GOT3 (cell line): ENCODE results near the gene BNIPL.
A peak's percentile ranks its signal among the peaks of the same experiment; 100 is the strongest.

Experiments
- DNase-seq: peaks from one replicate; lab custom pipeline; 2025; ENCODE audit warnings: mixed read lengths; lab: John Stamatoyannopoulos, UW

The BNIPL gene

DNA sequence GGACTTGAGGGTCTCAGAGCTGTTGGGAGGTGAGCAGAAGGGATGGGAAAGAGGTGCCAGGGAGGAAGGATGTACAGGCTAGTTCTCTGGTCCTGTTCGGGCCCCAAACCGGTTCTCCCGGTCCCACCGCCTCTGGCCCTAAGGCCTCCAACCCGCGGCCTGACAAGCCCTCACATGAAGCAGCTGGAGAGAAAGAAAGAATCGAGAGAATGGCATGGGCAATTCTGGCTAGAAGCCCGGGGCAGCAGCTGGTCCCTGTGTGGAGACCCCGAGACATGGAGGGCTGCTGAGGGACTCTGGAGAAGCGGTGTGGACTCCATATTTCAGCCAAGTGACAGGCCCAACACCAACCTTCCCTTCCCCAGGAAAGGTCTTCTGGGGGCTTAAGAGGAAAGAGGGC, 22.3 kb downstream of the BNIPL start:
- no peak for DNase-seq

DNA sequence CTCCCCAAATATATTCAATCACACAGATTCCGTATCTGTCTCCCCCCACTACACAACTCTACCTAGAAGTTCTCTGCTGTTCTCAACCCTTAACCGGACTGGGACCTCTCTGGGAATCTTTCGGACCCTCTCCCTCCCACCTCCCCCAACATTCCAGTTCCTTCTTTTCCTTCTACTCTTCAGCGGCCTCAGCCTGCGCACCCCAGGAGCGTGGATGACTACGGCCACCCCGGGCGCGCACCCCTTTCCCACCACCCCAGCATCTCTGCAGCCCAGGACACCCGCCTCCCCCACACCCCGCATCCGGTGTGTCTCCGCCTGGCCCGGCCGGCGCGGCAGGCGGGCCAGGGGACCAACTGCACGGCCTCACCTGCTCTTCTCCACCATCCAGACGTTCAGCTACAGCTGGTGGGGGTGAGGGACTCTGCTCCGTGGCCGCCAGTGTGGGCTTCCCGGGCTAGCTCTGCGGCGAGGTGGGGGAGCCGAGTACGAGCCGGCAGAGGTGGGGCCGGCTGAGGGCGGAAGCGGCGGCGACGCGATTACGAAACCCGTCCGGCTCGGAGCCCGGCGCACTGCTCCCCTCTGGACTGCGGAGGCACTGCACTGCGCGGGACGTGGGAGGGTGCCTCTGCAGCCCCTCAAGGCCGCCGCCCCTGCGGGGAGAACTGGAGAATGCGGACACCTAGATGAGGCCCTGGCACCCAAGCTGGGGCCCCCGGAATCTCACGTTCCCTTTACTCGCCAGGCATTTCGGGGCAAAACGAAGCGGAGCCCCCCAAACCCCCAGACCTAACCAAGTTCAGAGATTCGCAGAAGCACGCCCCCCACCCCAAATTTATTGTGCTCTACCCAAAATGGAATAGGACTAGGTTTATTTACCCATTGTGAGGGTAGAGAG, 23.0 kb downstream of the BNIPL start, which contains the start of gene CDC42SE1:
Gene CDC42SE1, minus strand, starts transcription at position 514 of the 898 bp plus-strand sequence. CDS start 3,892 bp downstream, outside the sequence.
- peak; percentile 36 for DNase-seq

DNA sequence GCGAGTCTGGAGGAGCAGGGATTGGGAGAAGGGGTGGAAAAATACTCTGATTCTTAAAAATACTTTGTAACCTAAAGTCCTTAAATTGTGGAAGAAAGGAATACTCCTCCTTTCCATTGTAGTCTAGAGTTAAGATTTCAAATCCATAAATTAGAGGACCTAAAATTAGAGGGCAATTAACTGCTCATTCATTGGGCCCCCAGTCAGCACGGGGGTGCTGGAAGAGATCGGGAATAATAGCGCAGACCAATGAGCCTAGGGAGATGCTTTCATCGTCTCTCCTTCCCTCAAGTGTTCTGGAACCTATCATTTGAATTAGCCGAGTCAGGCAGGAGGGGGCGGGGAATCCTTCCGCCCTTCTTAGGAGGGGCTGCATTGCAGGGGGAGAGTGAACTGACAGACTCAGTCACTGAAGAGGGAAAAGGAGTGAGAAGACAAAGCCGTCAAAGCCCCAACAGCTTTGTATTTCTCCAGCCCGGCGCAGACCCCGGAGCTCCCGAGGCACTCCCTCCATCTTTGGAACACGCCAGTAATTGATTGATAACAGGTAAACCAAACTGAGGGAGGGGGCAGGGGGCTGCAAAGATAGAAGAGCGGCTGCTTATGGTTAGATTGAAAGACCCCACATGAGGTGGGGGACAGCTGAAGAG, 23.7 kb downstream of the BNIPL start, which contains the start of gene MLLT11:
Gene MLLT11, plus strand, starts transcription at position 391 of the 650 bp plus-strand sequence. CDS start 6,828 bp downstream, outside the sequence.
- DNase-seq, result no peak

DNA sequence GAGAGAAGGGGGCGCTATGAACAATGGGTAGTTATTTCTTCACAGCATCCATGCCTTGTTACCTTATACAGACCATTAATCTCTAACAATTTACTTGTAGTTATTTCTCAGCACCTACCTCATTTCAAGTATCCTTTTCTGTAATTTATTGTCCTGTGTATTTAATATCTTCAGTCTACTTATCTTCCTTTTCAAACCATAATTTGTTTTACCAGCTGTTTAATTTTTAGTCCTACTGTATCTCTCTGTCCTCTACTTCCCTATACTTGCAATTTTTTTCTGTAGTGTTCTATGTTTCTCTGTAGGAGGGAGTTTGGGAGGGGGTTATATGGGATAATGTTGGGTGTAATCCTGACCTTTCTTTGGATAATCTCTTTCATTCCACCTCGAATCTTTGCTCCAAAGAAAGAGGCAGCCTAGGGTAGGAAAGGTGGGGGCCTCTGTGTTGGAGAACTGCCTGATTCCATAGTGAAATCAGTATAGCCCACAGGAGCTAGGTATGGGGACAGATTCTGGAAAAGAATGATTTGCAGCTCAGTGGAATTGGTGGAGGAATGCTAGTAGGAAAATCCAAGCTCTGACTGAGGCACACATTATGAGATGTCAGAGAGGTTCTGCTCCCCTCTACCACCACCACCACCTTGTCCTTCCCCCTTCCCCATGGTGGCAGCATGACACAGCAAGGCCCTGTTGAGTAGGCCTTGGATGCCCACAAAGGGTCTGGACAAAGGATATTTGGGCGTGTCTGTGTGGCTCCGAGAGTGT, 24.5 kb downstream of the BNIPL start:
- no peak for DNase-seq

DNA sequence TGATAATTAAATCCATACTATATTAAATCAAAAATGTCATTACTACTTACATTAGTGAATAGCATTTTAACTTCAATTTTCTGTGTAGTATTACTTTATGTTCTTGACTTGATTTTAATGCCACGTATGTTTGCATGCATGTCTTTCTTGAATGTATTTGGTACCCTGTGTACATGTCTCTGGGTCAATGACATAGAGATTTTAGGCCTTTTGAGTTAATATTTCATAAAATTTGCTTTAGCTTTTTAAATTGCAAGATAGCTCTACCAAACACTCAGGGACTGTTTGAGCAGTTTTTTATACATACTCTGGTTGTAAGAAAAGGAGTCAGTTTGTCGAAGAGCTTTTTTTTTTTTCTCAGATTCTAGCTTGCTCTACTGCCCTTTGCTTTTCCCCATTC, 25.3 kb downstream of the BNIPL start:
- no peak for DNase-seq

DNA sequence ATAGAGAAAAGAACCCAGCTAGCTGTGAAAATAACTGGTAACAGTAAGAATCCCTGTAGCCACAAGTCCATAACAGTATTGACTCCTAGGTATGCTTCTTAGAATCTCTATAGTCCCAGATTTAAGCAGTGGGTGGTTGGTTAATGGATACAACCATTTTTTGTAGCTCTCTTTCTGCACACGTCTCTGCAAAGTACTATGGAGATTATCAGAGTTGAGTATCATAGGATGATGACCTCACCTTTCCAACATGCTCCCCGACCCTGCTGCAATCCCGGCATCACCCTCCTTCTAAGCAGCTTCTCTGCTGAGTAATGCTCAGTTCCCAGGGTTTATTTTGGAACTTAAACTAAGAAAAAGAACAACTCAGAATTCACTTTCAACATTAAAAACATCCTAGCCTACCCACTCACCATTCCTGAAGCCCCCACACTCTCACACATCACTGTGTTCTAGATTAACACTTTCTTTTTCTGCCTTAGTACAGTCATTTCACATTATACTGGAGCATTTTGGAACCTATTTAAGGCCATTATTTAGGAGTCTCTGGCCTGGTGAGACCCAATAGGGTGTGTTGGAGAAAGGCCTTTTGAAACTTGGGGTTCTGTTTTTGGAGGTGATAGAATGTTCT, 26.5 kb downstream of the BNIPL start:
- DNase-seq, result no peak

DNA sequence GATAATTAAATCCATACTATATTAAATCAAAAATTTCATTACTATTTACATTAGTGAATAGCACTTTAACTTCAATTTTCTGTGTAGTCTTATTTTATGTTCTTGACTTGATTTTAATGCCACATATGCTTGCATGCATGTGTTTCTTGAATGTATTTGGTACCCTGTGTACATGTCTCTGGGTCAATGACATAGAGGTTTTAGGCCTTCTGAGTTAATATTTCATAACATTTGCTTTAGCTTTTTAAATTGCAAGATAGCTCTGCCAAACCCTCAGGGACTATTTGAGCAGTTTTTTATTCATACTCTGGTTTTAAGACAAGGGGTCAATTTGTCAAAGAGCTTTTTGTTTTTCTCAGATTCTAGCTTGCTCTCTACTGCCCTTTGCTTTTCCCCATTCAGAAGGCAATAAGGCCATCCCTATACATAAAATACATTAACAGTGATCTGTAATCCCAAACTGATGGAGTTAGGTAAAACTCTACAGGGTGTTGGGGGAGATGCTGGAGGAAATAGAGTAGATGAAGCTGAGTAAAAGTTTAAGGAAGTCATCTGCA, 28.8 kb downstream of the BNIPL start:
- DNase-seq, result no peak

DNA sequence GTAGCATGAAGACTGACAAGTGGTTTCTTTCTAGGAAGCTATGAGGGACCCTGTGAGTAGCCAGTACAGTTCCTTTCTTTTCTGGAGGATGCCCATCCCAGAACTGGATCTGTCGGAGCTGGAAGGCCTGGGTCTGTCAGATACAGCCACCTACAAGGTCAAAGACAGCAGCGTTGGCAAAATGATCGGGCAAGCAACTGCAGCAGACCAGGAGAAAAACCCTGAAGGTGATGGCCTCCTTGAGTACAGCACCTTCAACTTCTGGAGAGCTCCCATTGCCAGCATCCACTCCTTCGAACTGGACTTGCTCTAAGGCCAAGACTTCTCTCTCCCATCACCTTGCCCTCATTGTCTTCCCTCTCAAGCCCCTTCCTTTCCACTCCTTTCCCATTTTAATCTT, 30.8 kb downstream of the BNIPL start:
- no peak for DNase-seq

DNA sequence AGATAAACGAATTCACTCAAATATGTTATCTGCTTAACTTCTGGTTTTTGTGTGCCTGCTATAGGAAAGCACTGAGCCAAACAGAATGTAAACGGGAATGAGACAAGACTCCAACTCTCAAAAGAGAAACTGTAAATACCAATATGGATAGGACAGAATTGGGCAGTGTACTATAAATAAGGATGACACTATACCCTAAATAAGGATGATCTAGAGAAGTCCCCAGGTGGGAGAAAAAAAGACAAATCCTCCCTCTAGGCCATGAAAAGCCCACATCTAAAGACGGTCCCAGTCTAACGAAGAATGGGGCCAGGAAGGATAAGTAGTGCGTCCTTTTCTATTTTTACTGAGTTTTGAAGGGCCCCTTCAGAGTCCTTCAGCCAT, 32.7 kb downstream of the BNIPL start:
- DNase-seq, result no peak

DNA sequence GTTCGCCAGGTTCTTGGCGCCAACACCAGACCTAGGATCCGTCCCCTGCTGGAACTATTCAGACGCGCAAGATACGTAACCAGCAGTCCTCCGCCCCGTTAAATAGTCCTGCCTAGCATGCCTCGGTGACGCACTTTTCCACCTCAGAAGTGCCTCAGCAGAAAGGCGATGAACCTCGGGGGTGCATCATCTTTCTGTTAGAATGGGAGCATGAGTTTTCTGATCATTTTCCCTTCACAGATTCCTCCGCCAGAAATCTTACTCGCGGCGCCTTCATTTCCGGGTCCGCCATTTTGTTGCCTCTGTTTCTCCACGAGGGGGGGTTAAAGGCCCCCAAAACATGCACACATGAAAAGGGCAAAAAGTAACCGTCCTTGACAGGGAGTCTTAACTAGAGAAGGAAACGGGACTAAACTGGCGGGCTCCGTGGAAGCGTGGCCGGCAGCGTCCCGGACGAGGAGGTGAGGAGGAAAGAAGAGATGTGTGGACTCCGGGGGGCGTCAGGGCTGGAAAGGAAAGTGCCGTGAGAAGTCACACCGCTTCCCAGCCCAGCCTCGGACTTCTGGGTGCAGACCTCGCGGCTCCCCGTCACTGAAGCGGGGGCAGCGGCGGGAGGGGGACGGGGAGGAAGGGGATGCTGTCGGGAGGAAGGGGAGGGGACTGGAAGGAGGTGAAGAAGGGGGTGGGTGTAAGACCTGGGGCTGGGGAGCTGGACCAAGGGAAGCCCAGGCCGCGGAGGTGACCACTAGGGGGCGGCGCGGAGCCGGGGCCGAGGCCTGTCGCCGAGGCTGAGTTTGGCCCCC, 34.3 kb downstream of the BNIPL start, which contains the start of gene GABPB2:
Gene GABPB2, plus strand, starts transcription at position 288 of the 803 bp plus-strand sequence. CDS start 17,429 bp downstream, outside the sequence.
- peak; percentile 73 for DNase-seq

DNA sequence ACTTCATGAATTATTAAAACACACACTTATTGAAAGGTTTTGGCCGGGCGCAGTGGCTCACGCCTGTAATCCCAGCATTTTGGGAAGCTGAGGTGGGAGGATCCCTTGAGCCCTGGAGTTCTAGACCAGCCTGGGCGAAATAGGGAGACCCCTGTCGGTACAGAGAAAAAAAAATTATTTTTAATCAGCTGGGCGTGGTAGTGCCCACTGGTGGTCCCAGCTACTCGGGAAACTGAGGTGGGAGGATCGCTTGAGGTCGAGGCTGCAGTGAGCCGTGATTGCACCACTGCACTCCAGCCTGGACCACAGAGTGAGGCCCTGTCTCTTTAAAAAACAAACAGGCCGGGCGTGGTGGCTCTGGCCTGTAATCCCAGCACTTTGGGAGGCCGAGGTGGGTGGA, 35.8 kb downstream of the BNIPL start:
- DNase-seq, result no peak

DNA sequence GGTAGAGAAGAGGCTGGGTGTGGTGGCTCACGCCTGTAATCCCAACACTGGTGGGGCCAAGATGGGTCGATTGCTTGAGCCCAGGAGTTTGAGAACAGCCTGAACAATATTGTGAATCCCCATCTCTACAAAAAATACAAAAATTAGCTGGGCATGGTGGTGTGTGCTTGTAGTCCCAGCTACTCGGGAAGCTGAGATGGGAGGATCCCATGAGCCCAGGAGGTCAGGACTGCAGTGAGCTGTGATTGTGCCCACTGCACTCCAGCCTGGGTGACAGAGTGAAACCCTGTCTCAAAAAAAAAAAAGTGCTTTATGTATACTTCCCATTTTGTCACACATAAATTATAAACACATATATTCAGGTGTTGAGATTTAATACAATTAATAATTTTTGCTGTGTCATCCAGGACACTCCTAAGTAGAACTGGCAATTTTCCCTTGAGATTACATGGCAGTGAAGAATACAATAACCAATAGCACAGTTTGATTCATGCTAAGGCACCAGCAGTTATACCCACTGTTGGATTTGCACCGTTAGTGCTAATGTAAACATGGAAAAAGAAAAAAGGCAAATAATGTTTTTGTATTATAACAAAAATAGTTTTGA, 49.7 kb downstream of the BNIPL start:
- no peak for DNase-seq
